Measurements from ENCODE around the gene WIF1. TPM values are rescaled to one million over a fixed set of nuclear protein-coding genes. Genes with fewer than 3 reads are reported as not detected.

WIF1 gene
- total RNA-seq, 8 experiments from 2014 or later = 0.19 to 0.50 (median 0.36) TPM; not detected in 3

DNA sequence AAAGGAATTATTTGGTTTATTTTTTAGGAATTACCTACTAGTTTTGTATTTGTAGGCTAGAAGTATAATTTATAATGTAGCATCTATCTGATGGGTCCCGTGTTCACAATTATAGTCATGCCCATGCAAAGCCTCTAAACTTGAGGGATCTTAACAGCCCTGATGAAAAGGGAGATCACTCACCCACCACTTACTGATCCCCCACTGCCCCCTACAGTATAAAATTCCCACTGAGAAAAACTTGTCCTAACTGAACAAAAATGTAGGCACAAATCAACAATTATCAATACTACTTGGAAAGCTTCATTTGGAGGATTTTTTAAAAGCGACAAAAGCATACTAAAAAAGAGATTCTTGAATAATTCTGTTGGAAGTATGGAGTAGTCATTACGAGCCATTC, 21.0 kb downstream of the WIF1 start:
- no peaks in the 10 kb centered on the region for H3K4me1 ChIP-seq (replicated peaks in 1 of 2)
- in situ Hi-C loops (cut with MboI; ENCODE audit: low pct_unique_long_range_greater_than_20kb in 2 of 9, low sequenced_read_pairs in 9 of 9, unreplicated experiment in 9 of 9) = loop anchor here in 5 of 9 experiments (10.0 to 25.0 kb wide), 4 partner anchors 188 to 313 kb away; no protein-coding TSS in a partner anchor
- no peak overlapping the region for H3K27ac ChIP-seq
- no peak for ATAC-seq (replicated peaks in 6 of 8)
- no peak overlapping the region for H3K4me3 ChIP-seq
- 8 to 100% (median 78%) methylated on average over 1 to 3 of the region's 3 CpGs for WGBS, 10 experiments

- H3K4me3 ChIP-seq = no peak overlapping the region
- no peaks in the 10 kb centered on the region for H3K4me1 ChIP-seq (replicated peaks in 1 of 2)
- no peak for ATAC-seq (replicated peaks in 6 of 8)
- in situ Hi-C loops (cut with MboI; ENCODE audit: low pct_unique_long_range_greater_than_20kb in 2 of 9, low sequenced_read_pairs in 9 of 9, unreplicated experiment in 9 of 9) = no loop called here
- 14 to 100% (median 81%) methylated on average over 1 to 3 of the region's 3 CpGs; no CpG with 5 or more reads in 2 of the 10 experiments for WGBS, 10 experiments
- no peak overlapping the region for H3K27ac ChIP-seq
Observed at GRCh38 chr12:65099182-65099581, 21.9 kb downstream of the WIF1 start.

DNA sequence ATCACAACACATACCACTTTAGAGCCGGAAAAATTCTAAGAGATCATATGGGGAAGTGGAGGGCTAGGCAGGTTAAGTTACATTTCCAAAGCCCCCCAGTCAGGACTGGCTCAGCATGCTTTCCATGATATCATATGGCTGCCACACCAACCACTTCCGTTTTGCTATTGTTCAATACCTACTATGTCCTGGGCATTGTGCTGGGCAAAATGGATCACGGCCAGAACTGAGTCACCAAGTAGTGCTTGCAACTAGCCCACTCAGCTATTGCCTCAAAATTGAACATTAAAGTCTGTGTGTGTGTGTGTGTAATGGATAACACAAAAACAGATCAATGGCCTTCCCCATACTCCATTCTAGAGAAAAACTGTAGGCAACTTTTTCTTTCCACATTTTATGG, 22.7 kb downstream of the WIF1 start:
- H3K4me3 ChIP-seq = no peak overlapping the region
- H3K4me1 ChIP-seq (replicated peaks in 1 of 2) = no peaks in the 10 kb centered on the region
- ATAC-seq (replicated peaks in 6 of 8) = no peak
- 17 to 100% (median 91%) methylated on average over 1 to 2 of the region's 3 CpGs for WGBS, 10 experiments
- in situ Hi-C loops (cut with MboI; ENCODE audit: low pct_unique_long_range_greater_than_20kb in 2 of 9, low sequenced_read_pairs in 9 of 9, unreplicated experiment in 9 of 9) = no loop called here
- no peak overlapping the region for H3K27ac ChIP-seq

- no peak for ATAC-seq (replicated peaks in 6 of 8)
Observed at GRCh38 chr12:65094722-65095121, 26.4 kb downstream of the WIF1 start.

GRCh38 chr12:65093606-65094005, 27.5 kb downstream of the WIF1 start:
- H3K4me3 ChIP-seq = no peak overlapping the region
- H3K27ac ChIP-seq = no peak overlapping the region
- H3K4me1 ChIP-seq (replicated peaks in 1 of 2) = no peaks in the 10 kb centered on the region
- no peak for ATAC-seq (replicated peaks in 6 of 8)
- 0 to 84% (median 50%) methylated on average over 2 to 5 of the region's 5 CpGs; no CpG with 5 or more reads in 1 of the 10 experiments for WGBS, 10 experiments
- in situ Hi-C loops (cut with MboI; ENCODE audit: low pct_unique_long_range_greater_than_20kb in 2 of 9, low sequenced_read_pairs in 9 of 9, unreplicated experiment in 9 of 9) = no loop called here

More at GRCh38 chr12:65094722-65095121, 26.4 kb downstream of the WIF1 start:
- Histone ChIP-seq H3K4me3 (no peak overlapping the region), H3K4me1 (replicated peaks in 1 of 2) (no peaks in the 10 kb centered on the region), H3K27ac (no peak overlapping the region)
- 20 to 100% (median 89%) methylated on average over 1 to 2 of the region's 2 CpGs; no CpG with 5 or more reads in 1 of the 10 experiments for WGBS, 10 experiments
- in situ Hi-C loops (cut with MboI; ENCODE audit: low pct_unique_long_range_greater_than_20kb in 2 of 9, low sequenced_read_pairs in 9 of 9, unreplicated experiment in 9 of 9) = no loop called here

- no peak for ATAC-seq (replicated peaks in 6 of 8)
- WGBS, 10 experiments = 0 to 100% (median 50%) methylated on average over 1 to 2 of the region's 2 CpGs; no CpG with 5 or more reads in 3 of the 10 experiments
- in situ Hi-C loops (cut with MboI; ENCODE audit: low pct_unique_long_range_greater_than_20kb in 2 of 9, low sequenced_read_pairs in 9 of 9, unreplicated experiment in 9 of 9) = no loop called here
- Histone ChIP-seq H3K27ac (no peak overlapping the region), H3K4me1 (replicated peaks in 1 of 2) (no peaks in the 10 kb centered on the region), H3K4me3 (no peak overlapping the region)
Observed at GRCh38 chr12:65090461-65090860, 30.6 kb downstream of the WIF1 start.

- ATAC-seq (replicated peaks in 6 of 8) = no peak
- WGBS, 10 experiments = 33 to 100% (median 90%) methylated on average over 1 to 2 of the region's 2 CpGs; no CpG with 5 or more reads in 3 of the 10 experiments
- in situ Hi-C loops (cut with MboI; ENCODE audit: low pct_unique_long_range_greater_than_20kb in 2 of 9, low sequenced_read_pairs in 9 of 9, unreplicated experiment in 9 of 9) = no loop called here
- no peak overlapping the region for H3K27ac ChIP-seq
- H3K4me3 ChIP-seq = no peak overlapping the region
- no peaks in the 10 kb centered on the region for H3K4me1 ChIP-seq (replicated peaks in 1 of 2)
Observed at GRCh38 chr12:65086236-65086635, 34.9 kb downstream of the WIF1 start.

- H3K4me3 ChIP-seq = no peak overlapping the region
- WGBS, 10 experiments = 0 to 78% (median 33%) methylated on average over 1 to 3 of the region's 3 CpGs; no CpG with 5 or more reads in 1 of the 10 experiments
- in situ Hi-C loops (cut with MboI; ENCODE audit: low pct_unique_long_range_greater_than_20kb in 2 of 9, low sequenced_read_pairs in 9 of 9, unreplicated experiment in 9 of 9) = no loop called here
- H3K27ac ChIP-seq = no peak overlapping the region
- H3K4me1 ChIP-seq (replicated peaks in 1 of 2) = no peaks in the 10 kb centered on the region
- ATAC-seq (replicated peaks in 6 of 8) = no peak
Observed at GRCh38 chr12:65084579-65084978, 36.5 kb downstream of the WIF1 start.

GRCh38 chr12:65083581-65083980, 37.5 kb downstream of the WIF1 start:
- no peaks in the 10 kb centered on the region for H3K4me1 ChIP-seq (replicated peaks in 1 of 2)
- in situ Hi-C loops (cut with MboI; ENCODE audit: low pct_unique_long_range_greater_than_20kb in 2 of 9, low sequenced_read_pairs in 9 of 9, unreplicated experiment in 9 of 9) = no loop called here
- H3K27ac ChIP-seq = no peak overlapping the region
- H3K4me3 ChIP-seq = no peak overlapping the region
- ATAC-seq (replicated peaks in 6 of 8) = no peak
- WGBS, 10 experiments = 42 to 100% (median 78%) methylated on average over 1 to 2 of the region's 2 CpGs

DNA sequence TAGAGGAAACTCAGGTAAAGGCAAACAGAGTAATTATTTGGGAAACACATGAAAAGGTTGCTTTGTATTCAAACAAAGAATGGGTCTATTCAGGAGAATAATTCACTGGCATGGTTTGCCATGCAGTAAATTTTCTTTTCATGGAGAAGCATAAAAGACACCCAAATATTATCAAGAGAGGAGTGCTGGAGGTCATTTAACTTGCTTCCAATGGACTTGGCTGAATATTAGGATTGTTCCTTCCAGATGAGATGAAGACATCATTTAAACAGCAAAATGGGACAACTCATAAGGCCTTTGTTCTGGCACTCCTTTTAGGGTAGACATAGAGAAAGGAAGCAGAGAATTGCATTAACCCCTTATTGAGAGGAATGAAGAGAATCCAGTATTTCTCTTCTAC, 38.7 kb downstream of the WIF1 start:
- in situ Hi-C loops (cut with MboI; ENCODE audit: low pct_unique_long_range_greater_than_20kb in 2 of 9, low sequenced_read_pairs in 9 of 9, unreplicated experiment in 9 of 9) = no loop called here
- Histone ChIP-seq H3K4me3 (no peak overlapping the region), H3K4me1 (replicated peaks in 1 of 2) (no peaks in the 10 kb centered on the region), H3K27ac (no peak overlapping the region)
- no peak for ATAC-seq (replicated peaks in 6 of 8)

DNA sequence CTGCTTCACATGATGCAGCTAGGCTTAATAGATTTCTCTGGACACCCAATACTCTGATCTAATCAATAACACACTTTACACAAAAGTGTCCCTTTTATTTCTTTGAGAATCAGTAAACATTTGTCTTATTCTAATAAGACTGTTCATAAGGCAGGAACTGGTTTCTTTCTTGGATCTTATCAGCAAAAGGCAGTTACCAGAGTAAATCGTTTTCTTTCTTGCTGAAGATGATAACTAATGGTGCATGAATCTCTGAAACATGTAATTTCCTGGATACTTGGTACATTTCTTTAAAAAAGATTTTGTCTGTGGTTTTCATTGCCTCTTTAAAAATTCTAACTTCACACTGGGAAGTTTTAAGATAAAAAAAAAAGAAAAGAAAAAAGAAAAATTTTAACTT, 39.6 kb downstream of the WIF1 start:
- H3K4me1 ChIP-seq (replicated peaks in 1 of 2) = no peaks in the 10 kb centered on the region
- H3K4me3 ChIP-seq = no peak overlapping the region
- in situ Hi-C loops (cut with MboI; ENCODE audit: low pct_unique_long_range_greater_than_20kb in 2 of 9, low sequenced_read_pairs in 9 of 9, unreplicated experiment in 9 of 9) = no loop called here
- no peak for ATAC-seq (replicated peaks in 6 of 8)
- H3K27ac ChIP-seq = no peak overlapping the region
- WGBS, 10 experiments = 0 to 100% (median 57%) methylated on average over 1 of the region's 1 CpG; no CpG with 5 or more reads in 1 of the 10 experiments

GRCh38 chr12:65074932-65075331, 46.2 kb downstream of the WIF1 start:
- Histone ChIP-seq H3K4me1 (replicated peaks in 1 of 2) (no peaks in the 10 kb centered on the region), H3K27ac (no peak overlapping the region), H3K4me3 (no peak overlapping the region)
- WGBS, 10 experiments = 40 to 100% (median 76%) methylated on average over 1 to 6 of the region's 6 CpGs
- in situ Hi-C loops (cut with MboI; ENCODE audit: low pct_unique_long_range_greater_than_20kb in 2 of 9, low sequenced_read_pairs in 9 of 9, unreplicated experiment in 9 of 9) = no loop called here
- no peak for ATAC-seq (replicated peaks in 6 of 8)

DNA sequence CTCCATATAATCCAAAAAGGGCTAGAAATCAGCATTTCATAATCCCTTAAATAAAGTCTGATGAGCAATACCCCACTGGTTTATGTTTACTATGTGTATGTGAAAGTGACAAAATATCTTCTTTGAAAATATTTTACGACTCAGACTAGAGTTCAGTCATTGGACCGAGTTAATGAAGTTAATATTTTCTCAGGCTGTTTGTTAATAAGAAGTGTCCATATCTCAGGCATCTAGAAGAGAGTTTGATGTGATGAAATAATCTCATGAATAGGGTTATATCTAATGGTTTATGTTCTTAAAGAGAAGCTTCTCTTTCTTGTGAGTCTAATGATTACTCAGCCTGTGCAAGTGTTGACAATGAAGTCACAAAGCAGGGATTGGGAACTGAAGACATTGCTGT, 51.8 kb downstream of the WIF1 start:
- Histone ChIP-seq H3K4me1 (replicated peaks in 1 of 2) (no peaks in the 10 kb centered on the region), H3K27ac (no peak overlapping the region), H3K4me3 (no peak overlapping the region)
- in situ Hi-C loops (cut with MboI; ENCODE audit: low pct_unique_long_range_greater_than_20kb in 2 of 9, low sequenced_read_pairs in 9 of 9, unreplicated experiment in 9 of 9) = no loop called here
- ATAC-seq (replicated peaks in 6 of 8) = no peak
- 7 to 93% (median 78%) methylated on average over 2 of the region's 2 CpGs; no CpG with 5 or more reads in 3 of the 10 experiments for WGBS, 10 experiments

GRCh38 chr12:65067383-65067782, 53.7 kb downstream of the WIF1 start:
- Histone ChIP-seq H3K27ac (no peak overlapping the region), H3K4me1 (replicated peaks in 1 of 2) (no peaks in the 10 kb centered on the region), H3K4me3 (no peak overlapping the region)
- no peak for ATAC-seq (replicated peaks in 6 of 8)
- whole genome bisulfite sequencing, 10 experiments = 0 to 100% (median 79%) methylated on average over 1 to 8 of the region's 8 CpGs
- in situ Hi-C loops (cut with MboI; ENCODE audit: low pct_unique_long_range_greater_than_20kb in 2 of 9, low sequenced_read_pairs in 9 of 9, unreplicated experiment in 9 of 9) = no loop called here

Data from motor neuron (in vitro differentiated cells).